Activated CD8-positive, alpha-beta memory T cell treated with anti-CD3 and anti-CD28 coated beads for 24 hours (primary cell): ENCODE measurements around the gene DDA1.
A peak's percentile ranks its signal among the peaks of the same experiment; 100 is the strongest.

Source experiments
- DNase-seq: peaks from one replicate; pipeline ENCODE4 v3.0.0-alpha.2; 2020

DDA1 gene

GRCh38 chr19:17330262-17331044, 21.1 kb downstream of the DDA1 start:
- no peak for DNase-seq

GRCh38 chr19:17331045-17331558, 21.7 kb downstream of the DDA1 start:
- no peak for DNase-seq

- DNase-seq = no peak
Observed at GRCh38 chr19:17332360-17332676, 23.0 kb downstream of the DDA1 start.

- DNase-seq = no peak
Observed at GRCh38 chr19:17332677-17333581, 23.6 kb downstream of the DDA1 start.

- DNase-seq = peak; percentile 86
Observed at GRCh38 chr19:17333611-17334413, 24.4 kb downstream of the DDA1 start.

GRCh38 chr19:17334414-17335409, 25.3 kb downstream of the DDA1 start, which contains the start of gene ANO8:
Gene ANO8 (minus strand): TSS chr19:17334855. CDS start chr19:17334670, 185 bp downstream.
- DNase-seq = peak; percentile 98

- DNase-seq = no peak
Observed at GRCh38 chr19:17335575-17335974, 26.2 kb downstream of the DDA1 start.

GRCh38 chr19:17336872-17337674, 27.7 kb downstream of the DDA1 start, which contains the start of gene GTPBP3:
Gene GTPBP3 (plus strand): TSS chr19:17337553. CDS start chr19:17337612, 59 bp downstream.
- peak; percentile 96 for DNase-seq

GRCh38 chr19:17337675-17338432, 28.5 kb downstream of the DDA1 start:
- no peak for DNase-seq

- no peak for DNase-seq
Observed at GRCh38 chr19:17338433-17339078, 29.2 kb downstream of the DDA1 start.

GRCh38 chr19:17339088-17339741, 29.9 kb downstream of the DDA1 start:
- DNase-seq = peak; percentile 77

GRCh38 chr19:17340302-17340870, 31.0 kb downstream of the DDA1 start:
- DNase-seq = no peak

GRCh38 chr19:17340871-17341357, 31.6 kb downstream of the DDA1 start:
- no peak for DNase-seq

- no peak for DNase-seq
Observed at GRCh38 chr19:17341386-17341785, 32.0 kb downstream of the DDA1 start.

- no peak for DNase-seq
Observed at GRCh38 chr19:17341845-17342244, 32.5 kb downstream of the DDA1 start.

GRCh38 chr19:17346109-17346671, 36.8 kb downstream of the DDA1 start:
- DNase-seq = peak; percentile 93

GRCh38 chr19:17347361-17347760, 38.0 kb downstream of the DDA1 start:
- no peak for DNase-seq

- no peak for DNase-seq
Observed at GRCh38 chr19:17347877-17348276, 38.5 kb downstream of the DDA1 start.
